Caco-2 (cell line): ENCODE measurements around the gene UBE2J1. TPM values are rescaled to one million over a fixed set of nuclear protein-coding genes. Genes with fewer than 3 reads are reported as not detected.

Source experiments
- BruUV-seq: library from RNA; stranded (reverse); fragments of 400-500 nt; replicated peaks from 2 replicates; lab custom pipeline; 2021; lab: Mats Ljungman, UMichigan
- CTCF ChIA-PET: fragments of 300-600 bp; sonication (Branson Sonifier 250); formaldehyde crosslinking; loops from one replicate; lab custom pipeline; 2022; ENCODE audit warnings: antibody characterized with exemption; lab: Charles Lee
- POLR2A ChIA-PET: fragments of 300-600 bp; sonication (Branson Sonifier 250); formaldehyde crosslinking; loops from one replicate; lab custom pipeline; 2022; ENCODE audit warnings: antibody characterized with exemption; lab: Charles Lee
- DNase-seq, 2 experiments: peaks; one replicate each; pipeline versions ENCODE4 v3.0.0 to v3.0.0-alpha.2; 2020 to 2022
- H3K27me3 ChIP-seq: replicated peaks from 2 replicates; pipeline ENCODE4 v1.6.0; 2011; ENCODE audit warnings: low read length; ENCODE audit not compliant: control insufficient read depth, insufficient read depth
- H3K36me3 ChIP-seq: 2 replicates; pipeline ENCODE4 v1.5.1; 2011; ENCODE audit warnings: low read length; ENCODE audit not compliant: control insufficient read depth, insufficient read depth
- H3K4me1 ChIP-seq: fragments of 250-450 bp; sonication (Bioruptor Pico); 2 replicates; pipeline ENCODE4 v1.5.1; 2020; ENCODE audit warnings: mild to moderate bottlenecking
- H3K4me3 ChIP-seq: 2 replicates; pipeline ENCODE4 v1.5.1; 2011; ENCODE audit warnings: low read depth, mild to moderate bottlenecking, control low read depth, low read length
- H3K9me3 ChIP-seq: fragments of 250-450 bp; sonication (Bioruptor Pico); 2 replicates; pipeline ENCODE4 v1.5.1; 2020; ENCODE audit warnings: mild to moderate bottlenecking, moderate library complexity
- H3K27ac Mint-ChIP-seq: one replicate; pipeline ENCODE4 v1.8.0; 2022; ENCODE audit warnings: mixed read lengths; ENCODE audit not compliant: unreplicated experiment
- H3K27me3 Mint-ChIP-seq: one replicate; pipeline ENCODE4 v1.8.0; 2022; ENCODE audit warnings: mixed read lengths; ENCODE audit not compliant: insufficient read depth, unreplicated experiment
- H3K36me3 Mint-ChIP-seq: one replicate; pipeline ENCODE4 v1.8.0; 2022; ENCODE audit warnings: mild to moderate bottlenecking, mixed read lengths; ENCODE audit not compliant: insufficient read depth, unreplicated experiment
- H3K4me1 Mint-ChIP-seq: one replicate; pipeline ENCODE4 v1.8.0; 2022; ENCODE audit warnings: low read depth, mixed read lengths; ENCODE audit not compliant: unreplicated experiment
- H3K4me3 Mint-ChIP-seq: one replicate; pipeline ENCODE4 v1.8.0; 2022; ENCODE audit warnings: mild to moderate bottlenecking, moderate library complexity, mixed read lengths; ENCODE audit not compliant: unreplicated experiment
- H3K9me3 Mint-ChIP-seq: one replicate; pipeline ENCODE4 v1.8.0; 2022; ENCODE audit warnings: mixed read lengths; ENCODE audit not compliant: unreplicated experiment
- intact Hi-C: fragments of 100-400 bp; cut with micrococcal nuclease; formaldehyde crosslinking; loops from one replicate; pipeline ENCODE4 v1.10.0; 2022; ENCODE audit not compliant: unreplicated experiment
- total RNA-seq: library from RNA; stranded (reverse); gene quantifications from 2 replicates; pipeline ENCODE4 v1.2.3, GENCODE V29; 2022
- TF ChIP-seq, protein P1 (sequence below), 2 experiments: fragments of 200-600 bp in 1 of 2; IDR thresholded peaks; 1 replicate in 1 of 2; 2 replicates in 1 of 2; pipeline versions ENCODE4 v1.5.1 to v1.8.0; 2011 to 2022; ENCODE audit warnings: antibody characterized with exemption in 1 of 2, control low read depth in 1 of 2, inconsistent platforms in 1 of 2, low read depth in 1 of 2, low read length in 1 of 2, mild to moderate bottlenecking in 1 of 2, moderate library complexity in 1 of 2; ENCODE audit not compliant: insufficient read depth in 1 of 2, severe bottlenecking in 1 of 2, unreplicated experiment in 1 of 2

The UBE2J1 gene
- total RNA-seq, 1 experiment from 2014 or later, result 23.5 TPM

- CTCF ChIA-PET, result no interaction called here
- no peak overlapping the region for H3K27ac Mint-ChIP-seq
These were observed 29.0 kb downstream of the UBE2J1 start for GRCh38 chr6:89323511-89323971.

DNA sequence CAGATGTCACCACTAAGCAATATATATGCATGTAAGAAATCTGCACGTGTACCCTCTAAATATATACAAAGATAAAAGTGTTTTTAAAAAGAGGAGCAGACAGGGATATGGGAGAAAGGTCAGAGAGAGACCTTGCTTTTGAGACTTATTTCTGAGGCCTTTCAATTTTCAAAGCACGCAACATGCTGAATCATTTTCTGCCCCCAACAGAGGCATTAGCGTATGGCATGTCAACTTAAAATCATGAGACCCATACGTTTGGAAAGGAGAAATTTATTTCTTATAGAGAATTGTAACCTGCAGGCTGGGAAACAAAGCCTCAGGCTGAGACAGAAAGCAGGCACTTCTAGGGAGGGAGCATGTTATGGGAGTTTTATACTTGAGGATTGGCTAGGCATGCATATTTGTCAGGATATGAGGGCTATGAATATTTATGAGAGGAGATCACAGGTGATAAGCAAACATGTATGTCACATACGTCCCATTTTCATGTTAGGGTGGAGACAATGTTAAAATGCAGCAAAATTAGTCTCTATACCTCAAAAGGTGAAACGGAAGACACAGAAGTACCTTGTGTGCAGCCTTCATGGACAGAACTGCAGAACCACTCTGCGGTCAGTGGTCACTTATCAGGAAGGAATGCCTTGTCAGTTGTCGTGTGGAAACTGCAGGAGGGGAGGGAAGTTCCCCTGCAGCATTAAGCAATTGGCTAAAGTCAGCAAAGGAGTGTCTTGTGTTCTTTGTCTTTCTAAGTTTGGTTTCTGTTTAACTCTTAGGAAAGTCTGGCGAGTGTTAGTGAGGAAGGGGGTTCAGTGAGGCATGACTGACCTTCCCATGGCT, 31.2 kb downstream of the UBE2J1 start:
- DNase-seq, result peak in 1 of 2 experiments; percentile 63
- H3K36me3 ChIP-seq, result no peaks in the 10 kb centered on the region
- TF ChIP-seq, protein P1, sequence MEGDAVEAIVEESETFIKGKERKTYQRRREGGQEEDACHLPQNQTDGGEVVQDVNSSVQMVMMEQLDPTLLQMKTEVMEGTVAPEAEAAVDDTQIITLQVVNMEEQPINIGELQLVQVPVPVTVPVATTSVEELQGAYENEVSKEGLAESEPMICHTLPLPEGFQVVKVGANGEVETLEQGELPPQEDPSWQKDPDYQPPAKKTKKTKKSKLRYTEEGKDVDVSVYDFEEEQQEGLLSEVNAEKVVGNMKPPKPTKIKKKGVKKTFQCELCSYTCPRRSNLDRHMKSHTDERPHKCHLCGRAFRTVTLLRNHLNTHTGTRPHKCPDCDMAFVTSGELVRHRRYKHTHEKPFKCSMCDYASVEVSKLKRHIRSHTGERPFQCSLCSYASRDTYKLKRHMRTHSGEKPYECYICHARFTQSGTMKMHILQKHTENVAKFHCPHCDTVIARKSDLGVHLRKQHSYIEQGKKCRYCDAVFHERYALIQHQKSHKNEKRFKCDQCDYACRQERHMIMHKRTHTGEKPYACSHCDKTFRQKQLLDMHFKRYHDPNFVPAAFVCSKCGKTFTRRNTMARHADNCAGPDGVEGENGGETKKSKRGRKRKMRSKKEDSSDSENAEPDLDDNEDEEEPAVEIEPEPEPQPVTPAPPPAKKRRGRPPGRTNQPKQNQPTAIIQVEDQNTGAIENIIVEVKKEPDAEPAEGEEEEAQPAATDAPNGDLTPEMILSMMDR (IDR thresholded peaks at IDR 0.05; ENCODE audit: insufficient read depth in 1 of 2, low read depth in 1 of 2, low read length in 1 of 2, severe bottlenecking in 1 of 2, unreplicated experiment in 1 of 2), result no peak
- no peaks in the 10 kb centered on the region for H3K9me3 ChIP-seq
- H3K27ac Mint-ChIP-seq, result peak overlapping the region; percentile 30
- ChIA-PET POLR2A (no interaction called here), CTCF (no interaction called here)
- H3K27me3 Mint-ChIP-seq, result no peaks in the 10 kb centered on the region
- intact Hi-C loops, result no loop called here
- peaks cover 12% of the 10 kb centered on the region; the same call in 1 of the 2 replicates for H3K4me1 ChIP-seq
- peaks cover 17% of the 10 kb centered on the region for H3K36me3 Mint-ChIP-seq
- H3K9me3 Mint-ChIP-seq, result peaks cover 28% of the 10 kb centered on the region
- H3K4me1 Mint-ChIP-seq, result peaks cover 25% of the 10 kb centered on the region
- no peaks in the 10 kb centered on the region for H3K27me3 ChIP-seq
- no TSS peak for BruUV-seq
- H3K4me3 ChIP-seq, result no peak overlapping the region
- H3K4me3 Mint-ChIP-seq, result peak overlapping the region; percentile 46

More at GRCh38 chr6:89323511-89323971, 29.0 kb downstream of the UBE2J1 start:
- Mint-ChIP-seq H3K4me1 (peaks cover 25% of the 10 kb centered on the region), H3K9me3 (peaks cover 20% of the 10 kb centered on the region), H3K36me3 (peaks cover 17% of the 10 kb centered on the region), H3K27me3 (no peaks in the 10 kb centered on the region), H3K4me3 (no peak overlapping the region)
- Histone ChIP-seq H3K4me3 (no peak overlapping the region), H3K36me3 (no peaks in the 10 kb centered on the region; the same call in 1 of the 2 replicates), H3K4me1 (peaks cover 12% of the 10 kb centered on the region; the same call in 1 of the 2 replicates), H3K27me3 (no peaks in the 10 kb centered on the region), H3K9me3 (no peaks in the 10 kb centered on the region)
- TF ChIP-seq, protein P1 (IDR thresholded peaks at IDR 0.05; ENCODE audit: insufficient read depth in 1 of 2, low read depth in 1 of 2, low read length in 1 of 2, severe bottlenecking in 1 of 2, unreplicated experiment in 1 of 2), result no peak
- DNase-seq, result no peak
- POLR2A ChIA-PET, result no interaction called here
- BruUV-seq, result no TSS peak
- intact Hi-C loops, result no loop called here

DNA sequence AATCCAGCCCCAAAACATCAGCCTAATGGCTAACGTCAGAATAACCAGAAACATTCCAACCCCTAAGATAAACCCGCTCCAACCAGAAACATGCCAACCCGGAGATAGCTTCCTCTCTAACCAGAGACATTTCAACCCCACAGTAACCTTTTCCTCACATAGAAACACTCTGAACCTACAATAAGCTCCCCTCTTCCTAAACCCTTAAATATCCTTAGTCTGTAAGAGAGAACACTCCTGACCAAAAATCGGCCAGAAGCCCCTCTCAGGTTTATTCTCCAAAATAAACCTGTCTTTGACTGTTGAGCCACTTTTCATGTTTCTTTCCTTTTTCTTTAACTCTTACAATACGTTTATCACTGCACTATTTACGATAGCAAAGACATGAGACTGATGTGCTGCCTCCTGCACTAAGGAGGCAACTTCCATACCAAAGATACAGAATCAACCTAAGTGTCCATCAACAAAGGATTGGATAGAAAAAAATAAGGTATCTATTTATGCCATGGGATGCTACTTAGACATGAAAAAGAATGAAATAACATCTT, 32.4 kb downstream of the UBE2J1 start:
- no peak for DNase-seq
- TF ChIP-seq, protein P1 (IDR thresholded peaks at IDR 0.05; ENCODE audit: insufficient read depth in 1 of 2, low read depth in 1 of 2, low read length in 1 of 2, severe bottlenecking in 1 of 2, unreplicated experiment in 1 of 2), result no peak
- Mint-ChIP-seq H3K36me3 (peaks cover 17% of the 10 kb centered on the region), H3K27ac (no peak overlapping the region), H3K4me3 (no peak overlapping the region), H3K9me3 (peaks cover 28% of the 10 kb centered on the region), H3K4me1 (peaks cover 25% of the 10 kb centered on the region), H3K27me3 (no peaks in the 10 kb centered on the region)
- H3K4me1 ChIP-seq, result peaks cover 12% of the 10 kb centered on the region; the same call in 1 of the 2 replicates
- ChIA-PET POLR2A (no interaction called here), CTCF (no interaction called here)
- no peak overlapping the region for H3K4me3 ChIP-seq
- H3K36me3 ChIP-seq, result no peaks in the 10 kb centered on the region
- no TSS peak for BruUV-seq
- intact Hi-C loops, result no loop called here
- H3K27me3 ChIP-seq, result no peaks in the 10 kb centered on the region
- no peaks in the 10 kb centered on the region for H3K9me3 ChIP-seq
